ENCODE measurements around the gene IPPK. TPM values are rescaled to one million over a fixed set of nuclear protein-coding genes. Genes with fewer than 3 reads are reported as not detected.

IPPK gene
- total RNA-seq, 4 donors from 2014 or later, result 6.8 to 11.4 (median 7.5) TPM

DNA sequence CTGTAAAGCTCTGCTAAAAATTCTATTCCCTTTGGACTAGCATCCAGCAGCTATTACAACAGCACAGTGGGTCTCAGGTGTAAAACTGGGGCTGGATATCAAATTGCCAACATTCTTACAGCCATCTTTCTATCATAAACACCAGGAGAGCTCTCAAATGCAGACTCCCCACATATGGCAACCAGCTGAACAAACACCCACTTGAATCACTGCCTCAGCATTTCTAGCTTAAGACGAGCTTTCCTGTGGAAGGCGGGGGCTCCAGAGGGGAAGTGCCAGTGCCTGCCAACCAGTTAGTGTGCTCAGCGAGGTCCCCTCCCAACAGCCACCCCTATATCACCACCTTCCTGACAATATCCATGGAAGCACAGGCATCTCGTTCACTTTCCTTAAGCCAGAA is 62.2 kb downstream of the IPPK start:
- ATAC-seq (no peak), DNase-seq (no peak)
- H3K9me3 ChIP-seq, result no peaks in the 10 kb centered on the region
- no peaks in the 10 kb centered on the region for H3K27me3 ChIP-seq
- TF ChIP-seq, protein P1, sequence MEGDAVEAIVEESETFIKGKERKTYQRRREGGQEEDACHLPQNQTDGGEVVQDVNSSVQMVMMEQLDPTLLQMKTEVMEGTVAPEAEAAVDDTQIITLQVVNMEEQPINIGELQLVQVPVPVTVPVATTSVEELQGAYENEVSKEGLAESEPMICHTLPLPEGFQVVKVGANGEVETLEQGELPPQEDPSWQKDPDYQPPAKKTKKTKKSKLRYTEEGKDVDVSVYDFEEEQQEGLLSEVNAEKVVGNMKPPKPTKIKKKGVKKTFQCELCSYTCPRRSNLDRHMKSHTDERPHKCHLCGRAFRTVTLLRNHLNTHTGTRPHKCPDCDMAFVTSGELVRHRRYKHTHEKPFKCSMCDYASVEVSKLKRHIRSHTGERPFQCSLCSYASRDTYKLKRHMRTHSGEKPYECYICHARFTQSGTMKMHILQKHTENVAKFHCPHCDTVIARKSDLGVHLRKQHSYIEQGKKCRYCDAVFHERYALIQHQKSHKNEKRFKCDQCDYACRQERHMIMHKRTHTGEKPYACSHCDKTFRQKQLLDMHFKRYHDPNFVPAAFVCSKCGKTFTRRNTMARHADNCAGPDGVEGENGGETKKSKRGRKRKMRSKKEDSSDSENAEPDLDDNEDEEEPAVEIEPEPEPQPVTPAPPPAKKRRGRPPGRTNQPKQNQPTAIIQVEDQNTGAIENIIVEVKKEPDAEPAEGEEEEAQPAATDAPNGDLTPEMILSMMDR (IDR thresholded peaks at IDR 0.05 in 4 of 5, conservative IDR thresholded peaks at IDR 0.05 in 1 of 5), result no peak
- no peak for TF ChIP-seq POLR2A (IDR thresholded peaks at IDR 0.05)
- H3K27ac ChIP-seq, result peak overlapping the region in 3 of 4 donors; percentile 11 to 74 (median 51)
- H3K4me3 ChIP-seq, result no peak overlapping the region
- in situ Hi-C loops (cut with MboI; ENCODE audit: low sequenced_read_pairs in 4 of 4) (loop anchor here in 1 of 4 donors (25.0 kb wide), 1 partner anchor 95 kb away; no protein-coding TSS in a partner anchor), intact Hi-C loops (cut with DNase I; ENCODE audit: low total_unique reads) (no loop called here)
- H3K4me1 ChIP-seq, result peaks cover 13 to 26% of the 10 kb centered on the region in 2 donors
- H3K36me3 ChIP-seq, result peaks cover 0 to 7% of the 10 kb centered on the region in 2 donors

DNA sequence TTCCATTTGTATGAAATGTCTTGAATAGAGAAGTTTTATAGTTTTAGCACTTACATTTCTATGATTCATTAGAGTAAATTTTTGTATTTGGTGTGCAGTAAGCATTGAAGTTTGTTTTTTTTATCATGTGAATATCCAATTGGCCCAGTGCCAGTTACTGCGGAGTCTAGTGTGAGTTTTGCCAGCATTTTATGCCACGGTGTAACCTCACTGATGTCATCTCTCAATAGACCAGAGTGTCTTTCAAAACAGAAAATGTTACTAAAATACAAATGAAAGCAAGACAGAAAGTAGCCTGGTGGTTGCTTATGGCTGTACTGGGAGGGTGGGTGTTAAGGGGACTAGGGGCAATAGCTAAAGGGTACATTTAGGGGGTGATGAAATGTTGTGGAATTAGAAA is 62.8 kb downstream of the IPPK start:
- Histone ChIP-seq H3K4me1 (peaks cover 13 to 24% of the 10 kb centered on the region in 2 donors), H3K27me3 (no peaks in the 10 kb centered on the region), H3K36me3 (peaks cover 0 to 7% of the 10 kb centered on the region in 2 donors), H3K9me3 (no peaks in the 10 kb centered on the region), H3K4me3 (no peak overlapping the region), H3K27ac (peak overlapping the region in 1 of 4 donors; percentile 74)
- TF ChIP-seq, protein P1 (IDR thresholded peaks at IDR 0.05 in 4 of 5, conservative IDR thresholded peaks at IDR 0.05 in 1 of 5), result no peak
- TF ChIP-seq POLR2A (IDR thresholded peaks at IDR 0.05), result no peak
- intact Hi-C loops (cut with DNase I; ENCODE audit: low total_unique reads) (no loop called here), in situ Hi-C loops (cut with MboI; ENCODE audit: low sequenced_read_pairs in 4 of 4) (loop anchor here in 1 of 4 donors (25.0 kb wide), 1 partner anchor 95 kb away; no protein-coding TSS in a partner anchor)
- DNase-seq (no peak), ATAC-seq (peak in 1 of 2 donors; percentile 46)

DNA sequence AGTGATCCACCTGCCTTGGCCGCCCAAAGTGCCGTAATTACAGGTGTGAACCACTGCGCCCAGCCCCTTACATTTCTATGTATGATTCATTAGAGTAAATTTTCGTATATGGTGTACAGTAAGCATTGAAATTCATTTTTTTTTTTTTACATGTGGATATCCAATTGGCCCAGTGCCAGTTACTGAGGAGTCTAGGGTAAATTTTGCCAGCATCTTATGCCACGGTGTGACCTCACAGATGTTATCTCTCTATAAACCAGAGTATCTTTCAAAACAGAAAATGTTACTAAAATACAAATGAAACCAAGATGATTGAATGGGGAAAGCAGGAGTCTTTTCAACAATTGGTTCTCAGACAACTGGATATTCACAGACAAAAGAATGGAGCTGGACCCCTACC is 64.7 kb downstream of the IPPK start:
- DNase-seq (no peak), ATAC-seq (no peak)
- Histone ChIP-seq H3K27ac (no peak overlapping the region), H3K27me3 (no peaks in the 10 kb centered on the region), H3K4me3 (no peak overlapping the region), H3K4me1 (peaks cover 7 to 19% of the 10 kb centered on the region in 2 donors), H3K36me3 (no peaks in the 10 kb centered on the region), H3K9me3 (no peaks in the 10 kb centered on the region)
- TF ChIP-seq, protein P1 (IDR thresholded peaks at IDR 0.05 in 4 of 5, conservative IDR thresholded peaks at IDR 0.05 in 1 of 5), result no peak
- no peak for TF ChIP-seq POLR2A (IDR thresholded peaks at IDR 0.05)
- intact Hi-C loops (cut with DNase I; ENCODE audit: low total_unique reads) (no loop called here), in situ Hi-C loops (cut with MboI; ENCODE audit: low sequenced_read_pairs in 4 of 4) (loop anchor here in 1 of 4 donors (25.0 kb wide), 1 partner anchor 93 kb away; no protein-coding TSS in a partner anchor)

DNA sequence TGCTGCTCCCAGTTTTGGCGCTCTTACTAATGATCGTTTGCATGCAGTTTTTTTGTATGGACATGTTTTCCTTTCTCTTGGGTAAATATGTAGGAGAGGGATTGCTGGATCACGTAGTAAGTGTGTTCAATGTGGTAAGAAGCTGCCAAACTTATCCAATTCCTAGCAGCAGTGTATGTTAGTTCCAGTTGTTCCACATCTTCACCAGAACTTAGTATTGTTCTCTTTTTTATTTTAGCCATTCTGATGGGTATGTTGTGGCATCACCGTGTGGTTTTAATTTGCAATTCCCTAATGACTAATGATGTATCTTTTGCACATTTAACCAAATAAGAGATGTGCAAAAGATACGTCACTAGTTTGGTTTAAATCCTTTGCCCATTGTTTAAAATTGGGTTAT is 65.9 kb downstream of the IPPK start:
- TF ChIP-seq, protein P1 (IDR thresholded peaks at IDR 0.05 in 4 of 5, conservative IDR thresholded peaks at IDR 0.05 in 1 of 5), result no peak
- no peak for TF ChIP-seq POLR2A (IDR thresholded peaks at IDR 0.05)
- H3K27me3 ChIP-seq, result no peaks in the 10 kb centered on the region
- in situ Hi-C loops (cut with MboI; ENCODE audit: low sequenced_read_pairs in 4 of 4), result loop anchor here in 1 of 4 donors (25.0 kb wide), 1 partner anchor 92 kb away; no protein-coding TSS in a partner anchor
- no peaks in the 10 kb centered on the region for H3K36me3 ChIP-seq
- no peak overlapping the region for H3K27ac ChIP-seq
- intact Hi-C loops (cut with DNase I; ENCODE audit: low total_unique reads), result no loop called here
- no peaks in the 10 kb centered on the region for H3K9me3 ChIP-seq
- H3K4me3 ChIP-seq, result no peak overlapping the region
- DNase-seq, result no peak
- no peak for ATAC-seq
- peaks cover 8 to 16% of the 10 kb centered on the region in 2 donors for H3K4me1 ChIP-seq

Data from gastrocnemius medialis (tissue), 4 donors.